ENCODE data around the gene USHBP1.

USHBP1 gene

GRCh38 chr19:17259118-17259780 lies 5.3 kb downstream of the USHBP1 start:
- in situ Hi-C loops (cut with HindIII; ENCODE audit: low sequenced_read_pairs): no loop called here
- H3K4me3 ChIP-seq (ENCODE audit: low read depth, low read length): no peak overlapping the region
- DNase-seq (ENCODE audit: low read depth): no peak
- TF ChIP-seq CTCF (IDR thresholded peaks at IDR 0.05; ENCODE audit: low read depth, low read length, missing control alignments): no peak

GRCh38 chr19:17256130-17256529 lies 8.4 kb downstream of the USHBP1 start:
- DNase-seq (ENCODE audit: low read depth): no peak
- in situ Hi-C loops (cut with HindIII; ENCODE audit: low sequenced_read_pairs): no loop called here
- no peak overlapping the region for H3K4me3 ChIP-seq (ENCODE audit: low read depth, low read length)
- no peak for TF ChIP-seq CTCF (IDR thresholded peaks at IDR 0.05; ENCODE audit: low read depth, low read length, missing control alignments)

GRCh38 chr19:17255150-17255621 lies 9.4 kb downstream of the USHBP1 start:
- DNase-seq (ENCODE audit: low read depth): no peak
- no peak for TF ChIP-seq CTCF (IDR thresholded peaks at IDR 0.05; ENCODE audit: low read depth, low read length, missing control alignments)
- in situ Hi-C loops (cut with HindIII; ENCODE audit: low sequenced_read_pairs): no loop called here
- H3K4me3 ChIP-seq (ENCODE audit: low read depth, low read length): no peak overlapping the region

- no peak for DNase-seq (ENCODE audit: low read depth)
- no peak for TF ChIP-seq CTCF (IDR thresholded peaks at IDR 0.05; ENCODE audit: low read depth, low read length, missing control alignments)
- H3K4me3 ChIP-seq (ENCODE audit: low read depth, low read length): no peak overlapping the region
- in situ Hi-C loops (cut with HindIII; ENCODE audit: low sequenced_read_pairs): no loop called here
Observed at GRCh38 chr19:17254636-17255035, 9.9 kb downstream of the USHBP1 start.

GRCh38 chr19:17249887-17250548 lies 14.5 kb downstream of the USHBP1 start:
- no peak overlapping the region for H3K4me3 ChIP-seq (ENCODE audit: low read depth, low read length)
- no peak for TF ChIP-seq CTCF (IDR thresholded peaks at IDR 0.05; ENCODE audit: low read depth, low read length, missing control alignments)
- DNase-seq (ENCODE audit: low read depth): no peak
- in situ Hi-C loops (cut with HindIII; ENCODE audit: low sequenced_read_pairs): loop anchor here (10.0 kb wide), 1 partner anchor 85 kb away; no protein-coding TSS in a partner anchor

GRCh38 chr19:17248011-17248776 lies 16.4 kb downstream of the USHBP1 start:
- no peak for TF ChIP-seq CTCF (IDR thresholded peaks at IDR 0.05; ENCODE audit: low read depth, low read length, missing control alignments)
- no peak for DNase-seq (ENCODE audit: low read depth)
- no peak overlapping the region for H3K4me3 ChIP-seq (ENCODE audit: low read depth, low read length)
- in situ Hi-C loops (cut with HindIII; ENCODE audit: low sequenced_read_pairs): loop anchor here (10.0 kb wide), 1 partner anchor 83 kb away; no protein-coding TSS in a partner anchor

Measured in astrocyte of the cerebellum (primary cell).